Stomach smooth muscle (tissue), 2 donors: Measurements from ENCODE around the gene RC3H2.

Experiments
- H3K27ac ChIP-seq: one replicate; pipeline ENCODE4 v1.7.0; 2013; ENCODE audit warnings: mild to moderate bottlenecking, low read length, inconsistent platforms
- H3K27me3 ChIP-seq, 2 donors: one replicate each; pipeline ENCODE4 v1.7.0; 2013; ENCODE audit warnings: low read length in 2 of 2; ENCODE audit not compliant: insufficient read depth in 2 of 2, control insufficient read depth in 1 of 2
- H3K36me3 ChIP-seq, 2 donors: one replicate each; pipeline ENCODE4 v1.7.0; 2013; ENCODE audit warnings: low read length in 2 of 2; ENCODE audit not compliant: control insufficient read depth in 2 of 2, insufficient read depth in 2 of 2
- H3K4me1 ChIP-seq: one replicate; pipeline ENCODE4 v1.7.0; 2013; ENCODE audit warnings: low read length; ENCODE audit not compliant: control insufficient read depth, insufficient read depth
- H3K4me3 ChIP-seq, 2 donors: one replicate each; pipeline ENCODE4 v1.7.0; 2013; ENCODE audit warnings: low read length in 2 of 2
- H3K9ac ChIP-seq, 2 donors: one replicate each; pipeline ENCODE4 v1.7.0; 2013; ENCODE audit warnings: low read length in 2 of 2, mild to moderate bottlenecking in 1 of 2
- H3K9me3 ChIP-seq, 2 donors: one replicate each; pipeline ENCODE4 v1.7.0; 2013; ENCODE audit warnings: low read length in 2 of 2; ENCODE audit not compliant: control insufficient read depth in 2 of 2
- donor health status: healthy.
- donor health status: Pancreatic carcinoma.

Gene RC3H2, protein sequence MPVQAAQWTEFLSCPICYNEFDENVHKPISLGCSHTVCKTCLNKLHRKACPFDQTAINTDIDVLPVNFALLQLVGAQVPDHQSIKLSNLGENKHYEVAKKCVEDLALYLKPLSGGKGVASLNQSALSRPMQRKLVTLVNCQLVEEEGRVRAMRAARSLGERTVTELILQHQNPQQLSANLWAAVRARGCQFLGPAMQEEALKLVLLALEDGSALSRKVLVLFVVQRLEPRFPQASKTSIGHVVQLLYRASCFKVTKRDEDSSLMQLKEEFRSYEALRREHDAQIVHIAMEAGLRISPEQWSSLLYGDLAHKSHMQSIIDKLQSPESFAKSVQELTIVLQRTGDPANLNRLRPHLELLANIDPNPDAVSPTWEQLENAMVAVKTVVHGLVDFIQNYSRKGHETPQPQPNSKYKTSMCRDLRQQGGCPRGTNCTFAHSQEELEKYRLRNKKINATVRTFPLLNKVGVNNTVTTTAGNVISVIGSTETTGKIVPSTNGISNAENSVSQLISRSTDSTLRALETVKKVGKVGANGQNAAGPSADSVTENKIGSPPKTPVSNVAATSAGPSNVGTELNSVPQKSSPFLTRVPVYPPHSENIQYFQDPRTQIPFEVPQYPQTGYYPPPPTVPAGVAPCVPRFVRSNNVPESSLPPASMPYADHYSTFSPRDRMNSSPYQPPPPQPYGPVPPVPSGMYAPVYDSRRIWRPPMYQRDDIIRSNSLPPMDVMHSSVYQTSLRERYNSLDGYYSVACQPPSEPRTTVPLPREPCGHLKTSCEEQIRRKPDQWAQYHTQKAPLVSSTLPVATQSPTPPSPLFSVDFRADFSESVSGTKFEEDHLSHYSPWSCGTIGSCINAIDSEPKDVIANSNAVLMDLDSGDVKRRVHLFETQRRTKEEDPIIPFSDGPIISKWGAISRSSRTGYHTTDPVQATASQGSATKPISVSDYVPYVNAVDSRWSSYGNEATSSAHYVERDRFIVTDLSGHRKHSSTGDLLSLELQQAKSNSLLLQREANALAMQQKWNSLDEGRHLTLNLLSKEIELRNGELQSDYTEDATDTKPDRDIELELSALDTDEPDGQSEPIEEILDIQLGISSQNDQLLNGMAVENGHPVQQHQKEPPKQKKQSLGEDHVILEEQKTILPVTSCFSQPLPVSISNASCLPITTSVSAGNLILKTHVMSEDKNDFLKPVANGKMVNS

GRCh38 chr9:122904823-122905710, at the start of gene RC3H2:
Gene RC3H2 (minus strand): TSS chr9:122905359. CDS start chr9:122897509, 7,850 bp downstream.
- peak within 1 kb of the TSS; percentile 96 to 98 for H3K9ac ChIP-seq
- H3K4me3 ChIP-seq = peak within 1 kb of the TSS; percentile 85 to 97
- H3K27me3 ChIP-seq = no peaks in the 10 kb centered on the region
- no peaks in the 10 kb centered on the region for H3K9me3 ChIP-seq
- peak within 1 kb of the TSS; percentile 88 for H3K27ac ChIP-seq
- H3K36me3 ChIP-seq = no peaks in the 10 kb centered on the region
- H3K4me1 ChIP-seq = peaks cover 9% of the 10 kb centered on the region

GRCh38 chr9:122954253-122954691, 49.1 kb upstream of the RC3H2 start:
- Histone ChIP-seq H3K4me3 (no peak overlapping the region), H3K36me3 (peaks cover 0 to 2% of the 10 kb centered on the region in 2 donors), H3K4me1 (no peaks in the 10 kb centered on the region), H3K9ac (no peak overlapping the region), H3K9me3 (no peaks in the 10 kb centered on the region), H3K27ac (no peak overlapping the region), H3K27me3 (no peaks in the 10 kb centered on the region)

DNA sequence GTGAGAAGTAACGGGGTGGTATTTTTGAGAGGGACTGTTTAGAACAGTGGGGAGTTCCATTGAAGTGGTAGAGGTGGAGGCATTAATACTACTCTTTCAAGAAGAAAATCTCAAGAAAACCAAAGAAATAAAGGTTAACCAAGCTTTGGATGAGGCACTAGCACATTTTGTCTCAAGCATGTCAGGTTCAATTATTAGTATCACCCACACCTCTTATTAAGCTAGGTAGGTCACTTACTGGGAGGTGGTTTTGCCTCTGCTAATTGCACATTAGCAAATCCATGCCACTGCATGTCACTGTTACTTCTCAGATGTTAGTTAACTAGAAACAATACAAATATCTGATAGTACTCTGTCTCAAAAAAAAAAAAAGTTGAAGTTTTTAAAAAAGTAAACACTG, 45.9 kb upstream of the RC3H2 start:
- no peak overlapping the region for H3K27ac ChIP-seq
- no peak overlapping the region for H3K4me3 ChIP-seq
- H3K9me3 ChIP-seq = no peaks in the 10 kb centered on the region
- peaks cover 4% of the 10 kb centered on the region for H3K4me1 ChIP-seq
- H3K27me3 ChIP-seq = no peaks in the 10 kb centered on the region
- no peak overlapping the region for H3K9ac ChIP-seq
- no peaks in the 10 kb centered on the region for H3K36me3 ChIP-seq

DNA sequence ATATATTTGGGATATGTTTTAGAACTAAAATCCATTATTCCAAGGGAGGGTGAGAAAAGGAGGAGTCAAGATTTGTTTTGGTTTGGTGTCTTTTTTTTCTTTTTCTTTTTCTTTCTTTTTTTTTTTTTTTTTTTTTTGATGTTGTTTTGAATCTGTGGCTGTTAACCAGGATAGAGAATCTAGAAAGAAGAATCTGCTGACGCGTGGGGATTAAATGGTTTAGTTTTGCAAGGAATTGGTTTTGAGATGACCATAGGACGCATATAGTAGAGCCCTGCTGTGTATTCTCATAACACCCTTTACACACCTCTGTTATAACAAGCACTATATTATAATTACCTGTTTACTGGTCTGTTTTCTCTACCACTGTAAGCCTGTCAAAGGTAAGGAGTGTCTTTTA, 45.1 kb upstream of the RC3H2 start:
- Histone ChIP-seq H3K27me3 (no peaks in the 10 kb centered on the region), H3K9ac (no peak overlapping the region), H3K9me3 (no peaks in the 10 kb centered on the region), H3K4me3 (no peak overlapping the region), H3K36me3 (no peaks in the 10 kb centered on the region), H3K4me1 (peaks cover 7% of the 10 kb centered on the region), H3K27ac (no peak overlapping the region)

DNA sequence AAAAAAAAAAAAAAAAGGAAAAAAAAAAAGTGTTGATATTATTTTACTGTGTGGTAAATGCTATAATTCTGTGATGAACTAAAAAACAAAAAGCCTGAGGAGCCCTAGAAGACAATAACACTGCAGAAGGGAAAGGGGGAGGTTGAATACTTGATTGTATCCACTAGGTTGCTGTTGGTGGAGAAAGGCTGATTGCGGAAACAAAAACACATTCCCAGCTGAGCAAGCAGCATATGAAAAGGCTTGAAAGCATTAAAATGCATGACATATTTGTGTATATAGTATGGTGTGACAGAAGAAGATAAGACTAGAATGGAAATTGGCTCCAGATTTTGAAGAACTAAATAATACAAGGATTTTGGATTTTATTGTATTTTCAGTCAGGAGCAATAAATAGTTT, 44.5 kb upstream of the RC3H2 start:
- H3K4me1 ChIP-seq = peaks cover 8% of the 10 kb centered on the region
- no peaks in the 10 kb centered on the region for H3K36me3 ChIP-seq
- H3K4me3 ChIP-seq = no peak overlapping the region
- no peaks in the 10 kb centered on the region for H3K27me3 ChIP-seq
- H3K27ac ChIP-seq = no peak overlapping the region
- H3K9ac ChIP-seq = no peak overlapping the region
- no peaks in the 10 kb centered on the region for H3K9me3 ChIP-seq

DNA sequence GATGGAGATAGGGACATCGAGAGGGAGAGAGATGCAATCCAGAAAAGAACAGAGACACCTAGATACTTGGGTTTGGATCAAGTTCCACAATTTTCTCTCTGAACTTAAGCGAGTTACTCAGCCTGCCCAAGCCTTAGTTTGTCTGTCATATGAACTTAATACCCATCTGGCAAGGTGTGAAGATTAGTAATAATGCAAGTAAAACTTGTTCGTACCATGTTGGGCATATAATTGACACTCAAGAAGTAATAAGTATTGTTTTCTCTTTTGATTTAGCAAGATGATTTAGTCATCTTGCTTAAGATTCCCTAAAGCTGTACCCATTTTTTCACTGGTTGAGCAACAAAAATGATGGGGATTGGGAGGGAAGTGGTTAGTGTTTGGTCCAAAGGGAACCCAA, 43.2 kb upstream of the RC3H2 start:
- no peak overlapping the region for H3K27ac ChIP-seq

GRCh38 chr9:122946461-122947005, 41.4 kb upstream of the RC3H2 start:
- no peak overlapping the region for H3K27ac ChIP-seq

More for the DNA sequence above, 43.2 kb upstream of the RC3H2 start:
- Histone ChIP-seq H3K4me3 (no peak overlapping the region), H3K4me1 (peaks cover 10% of the 10 kb centered on the region), H3K27me3 (no peaks in the 10 kb centered on the region), H3K36me3 (no peaks in the 10 kb centered on the region), H3K9ac (no peak overlapping the region), H3K9me3 (no peaks in the 10 kb centered on the region)

GRCh38 chr9:122944960-122945888, 40.1 kb upstream of the RC3H2 start:
- H3K9ac ChIP-seq = peak overlapping the region; percentile 0 to 44
- no peaks in the 10 kb centered on the region for H3K9me3 ChIP-seq
- H3K36me3 ChIP-seq = no peaks in the 10 kb centered on the region
- H3K4me3 ChIP-seq = peak overlapping the region in 1 of 2 donors; percentile 16
- no peaks in the 10 kb centered on the region for H3K27me3 ChIP-seq
- H3K4me1 ChIP-seq = peaks cover 13% of the 10 kb centered on the region
- peak overlapping the region; percentile 25 for H3K27ac ChIP-seq

More at GRCh38 chr9:122946461-122947005, 41.4 kb upstream of the RC3H2 start:
- H3K9me3 ChIP-seq = no peaks in the 10 kb centered on the region
- H3K36me3 ChIP-seq = no peaks in the 10 kb centered on the region
- peaks cover 10% of the 10 kb centered on the region for H3K4me1 ChIP-seq
- no peak overlapping the region for H3K9ac ChIP-seq
- H3K4me3 ChIP-seq = no peak overlapping the region
- no peaks in the 10 kb centered on the region for H3K27me3 ChIP-seq
